Stimulated activated CD8-positive, alpha-beta memory T cell treated with anti-CD3 and anti-CD28 coated beads, Interleukin-12 subunit alpha, Interleukin-12 subunit beta, amount 100 ng/mL, for 1 hour (primary cell): ENCODE results near the gene ITGB5.

Source experiments
- DNase-seq: peaks from one replicate; pipeline ENCODE4 v3.0.0-alpha.2; 2020; ENCODE audit warnings: low read depth

Gene ITGB5

DNA sequence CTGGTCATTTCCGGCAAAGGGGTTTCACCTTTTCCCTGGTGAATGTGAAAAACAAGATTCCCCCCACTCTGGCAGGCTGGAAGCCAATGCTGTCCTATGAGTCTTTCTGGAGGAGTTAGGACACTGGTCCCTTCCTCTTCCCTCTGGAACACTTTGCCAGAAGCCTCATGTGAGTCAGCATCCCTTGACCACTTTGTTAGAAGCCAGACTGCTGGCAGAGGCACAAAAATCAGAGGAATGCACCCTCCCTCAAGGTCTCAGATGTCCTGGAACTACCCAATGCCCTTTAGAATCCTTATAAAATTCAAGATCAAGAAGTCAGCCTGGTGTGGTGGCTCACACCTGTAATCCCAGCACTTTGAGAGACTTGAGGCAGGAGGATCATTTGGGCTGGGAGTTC is 26.6 kb downstream of the ITGB5 start:
- no peak for DNase-seq

GRCh38 chr3:124859025-124859424 is 28.1 kb downstream of the ITGB5 start:
- no peak for DNase-seq

DNA sequence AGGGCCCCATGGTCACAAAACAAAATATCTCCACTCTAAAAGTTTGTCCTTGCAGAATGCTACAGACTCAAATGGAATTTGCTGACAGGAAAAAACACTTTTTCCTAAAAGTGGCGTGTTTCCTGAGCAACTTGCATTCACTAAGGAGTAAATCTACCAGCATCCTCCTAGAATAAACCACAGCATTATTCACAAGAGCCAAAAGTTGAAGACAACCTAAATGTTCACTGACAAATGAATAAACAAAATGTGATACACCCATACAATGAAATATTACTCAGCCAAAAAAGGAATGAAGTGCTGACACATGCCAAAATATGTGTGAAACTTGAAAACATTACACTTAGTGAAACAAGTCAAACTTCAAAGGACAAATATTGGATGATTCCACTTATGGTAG is 28.9 kb downstream of the ITGB5 start:
- no peak for DNase-seq

DNA sequence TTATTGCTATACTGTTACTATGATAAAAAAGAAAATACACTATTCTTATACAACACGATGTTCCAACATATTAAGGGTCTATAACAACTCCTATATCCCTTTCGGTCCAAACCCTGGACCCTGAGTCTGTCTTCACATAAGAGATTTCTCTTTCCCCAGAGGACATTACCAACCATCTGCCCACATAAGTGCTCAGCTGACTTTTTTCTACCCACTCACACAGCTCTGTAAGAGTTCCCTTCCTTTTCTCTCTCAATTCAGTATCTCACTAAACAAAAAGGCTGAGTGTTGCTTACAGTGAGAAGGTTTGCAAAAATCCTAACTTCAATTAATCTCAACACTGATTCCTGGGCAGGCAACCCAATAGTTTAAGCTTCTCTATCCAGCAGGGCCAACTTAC is 30.5 kb downstream of the ITGB5 start:
- DNase-seq, result no peak

DNA sequence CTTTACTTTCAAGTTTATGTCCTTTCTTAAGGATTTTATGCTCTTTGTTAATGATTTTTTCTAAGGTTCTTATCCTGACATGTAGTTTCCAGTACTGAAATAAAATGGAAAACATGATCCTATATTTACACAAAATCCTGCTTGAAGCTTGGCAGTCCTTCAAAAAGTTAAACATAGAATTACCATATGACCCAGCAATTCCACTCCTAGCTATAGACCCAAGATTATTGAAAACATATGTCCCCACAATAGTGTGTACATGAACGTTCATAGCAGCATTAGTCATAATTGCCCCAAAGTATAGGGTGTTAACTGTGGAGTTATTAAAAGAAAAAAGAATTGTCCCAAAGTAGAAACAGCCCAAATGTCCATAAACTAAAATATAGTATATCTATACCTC is 33.2 kb downstream of the ITGB5 start:
- DNase-seq, result no peak

DNA sequence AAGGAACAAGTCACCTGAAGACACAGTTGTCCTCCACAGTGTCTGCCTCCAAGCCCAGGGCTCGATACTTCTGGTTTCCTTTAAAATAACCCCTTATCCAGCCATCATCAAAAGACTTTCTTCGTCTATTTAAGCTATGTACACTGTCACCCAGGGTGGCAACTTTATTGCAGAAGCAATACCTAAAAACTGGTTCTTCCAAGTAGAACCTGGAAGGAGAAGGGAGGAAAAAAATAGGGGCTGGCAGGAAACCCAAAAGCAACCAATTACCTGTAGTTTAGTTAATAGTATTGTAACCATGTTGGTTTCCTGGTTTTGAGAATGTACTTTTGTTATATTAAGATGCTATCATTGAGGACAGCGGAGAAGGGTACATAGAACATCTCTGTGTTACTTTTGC is 33.7 kb downstream of the ITGB5 start:
- no peak for DNase-seq

- no peak for DNase-seq
Observed at GRCh38 chr3:124851905-124852304, 35.3 kb downstream of the ITGB5 start.

GRCh38 chr3:124851136-124851535 is 36.0 kb downstream of the ITGB5 start:
- DNase-seq, result no peak

DNA sequence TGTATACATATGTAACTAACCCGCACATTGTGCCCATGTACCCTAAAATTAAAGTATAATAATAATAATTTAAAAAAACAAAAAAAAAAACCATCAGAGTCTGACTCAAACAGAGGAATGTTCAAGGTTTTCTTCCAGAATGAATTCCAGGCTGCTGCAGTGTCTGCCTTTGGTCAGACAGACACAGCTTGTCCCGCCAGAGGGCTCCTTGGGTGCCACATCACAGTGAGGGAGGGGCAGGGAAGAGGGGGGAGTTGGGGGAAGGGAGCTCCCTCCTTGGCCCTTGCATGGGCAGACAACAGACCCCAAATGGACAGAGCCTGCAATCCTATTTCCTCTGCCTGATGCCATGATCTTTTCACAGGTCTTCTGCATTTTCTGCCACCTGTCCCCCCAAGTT is 36.5 kb downstream of the ITGB5 start:
- DNase-seq, result no peak

- no peak for DNase-seq
Observed at GRCh38 chr3:124850212-124850611, 37.0 kb downstream of the ITGB5 start.

DNA sequence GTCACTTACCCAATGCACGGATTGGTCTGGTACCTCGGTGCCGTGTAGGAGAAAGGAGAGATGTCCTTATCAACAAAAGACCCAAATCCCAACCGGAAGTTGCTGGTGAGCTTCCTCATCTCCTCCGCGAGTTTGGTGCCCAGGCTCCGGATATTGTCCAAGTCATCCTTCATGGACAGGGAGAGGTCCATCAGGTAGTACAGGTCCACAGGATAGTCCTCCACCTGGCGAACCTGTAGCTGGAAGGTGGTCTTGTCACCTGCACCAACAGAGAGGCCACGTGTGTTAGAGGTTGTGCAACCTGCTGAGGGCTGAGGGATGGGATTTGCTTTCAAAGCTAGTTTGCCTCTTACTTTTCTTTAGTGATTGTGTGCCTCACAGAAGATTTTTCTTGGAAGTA is 38.9 kb downstream of the ITGB5 start:
- DNase-seq, result no peak

- no peak for DNase-seq
Observed at GRCh38 chr3:124847863-124848262, 39.3 kb downstream of the ITGB5 start.

- no peak for DNase-seq
Observed at GRCh38 chr3:124847051-124847450, 40.1 kb downstream of the ITGB5 start.

- DNase-seq, result no peak
Observed at GRCh38 chr3:124846189-124846588, 41.0 kb downstream of the ITGB5 start.

GRCh38 chr3:124845406-124845805 is 41.8 kb downstream of the ITGB5 start:
- DNase-seq, result no peak

DNA sequence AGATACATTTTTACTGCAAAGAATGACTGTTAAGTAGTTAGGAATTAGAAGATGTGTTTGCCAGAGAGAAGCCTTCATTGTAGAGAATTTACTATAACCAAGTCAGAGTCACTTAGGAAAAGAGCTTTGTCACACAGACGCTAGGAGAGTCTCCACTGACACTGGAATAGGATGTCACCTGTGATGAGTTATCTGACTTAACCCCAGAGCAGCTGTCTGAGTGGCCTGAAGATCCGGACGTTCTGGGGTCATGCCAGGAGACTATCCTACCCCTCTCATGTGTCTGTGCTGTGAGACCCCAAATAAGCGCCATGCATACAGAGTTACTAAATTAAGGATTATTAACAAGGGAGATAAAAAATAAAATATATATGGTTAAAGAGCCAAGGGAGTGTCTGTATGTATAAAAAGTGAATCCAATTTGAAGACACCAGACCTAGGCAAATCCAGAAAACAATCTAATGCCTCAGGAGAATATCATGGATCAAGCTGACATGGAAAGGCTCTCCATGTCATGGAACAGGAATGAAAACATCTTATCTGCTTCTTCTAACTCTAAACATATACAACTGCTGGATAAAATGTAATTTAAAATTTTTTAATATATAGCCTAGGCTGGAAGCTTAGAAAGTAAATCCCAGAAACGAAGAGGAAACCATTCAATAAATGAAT is 43.5 kb downstream of the ITGB5 start:
- DNase-seq, result no peak

DNA sequence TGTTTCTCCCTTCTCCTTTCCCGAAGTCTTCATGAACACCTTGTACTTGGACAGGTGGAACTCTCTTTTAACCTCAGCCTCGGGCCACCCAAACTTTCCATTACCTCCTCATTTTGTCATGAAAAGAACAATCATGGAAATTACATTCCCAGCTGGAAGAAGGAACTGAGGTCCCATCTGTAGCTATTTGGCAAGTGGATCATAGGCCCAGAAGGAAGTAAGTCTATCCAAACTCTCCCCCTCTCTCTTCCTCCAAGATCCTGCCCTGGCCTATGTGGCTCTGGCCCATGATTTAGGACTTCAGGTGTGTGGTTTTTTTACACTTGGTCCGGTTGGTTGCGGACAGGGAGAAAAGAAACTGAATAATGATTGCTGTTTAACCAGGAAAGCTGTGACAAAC is 44.1 kb downstream of the ITGB5 start:
- no peak for DNase-seq

DNA sequence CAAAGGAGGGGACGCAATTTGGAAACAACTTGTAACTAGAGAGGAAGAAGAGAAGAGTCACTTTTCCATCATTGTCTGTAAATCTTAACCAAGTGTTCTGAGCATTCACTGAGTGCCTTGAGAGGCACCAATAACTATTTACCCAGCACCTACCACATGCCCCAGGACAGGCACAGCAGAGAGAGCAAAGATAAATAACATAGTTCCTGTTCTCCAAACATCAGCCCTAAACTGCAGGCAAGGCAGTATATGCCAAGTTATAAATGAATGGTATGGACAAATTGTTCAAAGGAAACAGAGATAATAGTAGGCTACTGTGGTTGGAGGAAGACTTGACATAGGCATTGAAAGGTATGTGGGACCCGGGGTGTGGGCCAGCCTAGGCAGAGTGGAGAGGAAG is 45.6 kb downstream of the ITGB5 start:
- no peak for DNase-seq

- DNase-seq, result no peak
Observed at GRCh38 chr3:124840331-124840730, 46.8 kb downstream of the ITGB5 start.

DNA sequence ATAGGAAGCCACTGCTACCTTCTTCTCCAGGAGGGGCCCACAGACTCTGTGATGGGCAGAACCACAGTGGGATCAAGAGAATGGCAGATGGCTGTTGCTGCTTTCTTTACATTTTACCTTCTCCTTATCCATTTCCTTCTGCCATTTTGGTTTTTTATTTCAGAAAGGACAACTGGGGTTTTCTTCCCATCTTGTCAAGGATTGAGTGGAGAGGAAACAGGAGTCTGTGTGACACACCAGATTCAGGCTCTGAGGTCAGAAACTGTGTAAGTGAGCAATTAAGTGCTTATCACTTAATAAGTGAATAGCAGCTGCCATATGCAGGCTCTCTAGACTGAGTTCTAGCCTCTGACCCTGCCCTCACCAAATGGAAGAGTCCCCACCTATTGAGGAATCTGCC is 47.3 kb downstream of the ITGB5 start:
- DNase-seq, result no peak

GRCh38 chr3:124838963-124839362 is 48.2 kb downstream of the ITGB5 start:
- DNase-seq, result no peak

DNA sequence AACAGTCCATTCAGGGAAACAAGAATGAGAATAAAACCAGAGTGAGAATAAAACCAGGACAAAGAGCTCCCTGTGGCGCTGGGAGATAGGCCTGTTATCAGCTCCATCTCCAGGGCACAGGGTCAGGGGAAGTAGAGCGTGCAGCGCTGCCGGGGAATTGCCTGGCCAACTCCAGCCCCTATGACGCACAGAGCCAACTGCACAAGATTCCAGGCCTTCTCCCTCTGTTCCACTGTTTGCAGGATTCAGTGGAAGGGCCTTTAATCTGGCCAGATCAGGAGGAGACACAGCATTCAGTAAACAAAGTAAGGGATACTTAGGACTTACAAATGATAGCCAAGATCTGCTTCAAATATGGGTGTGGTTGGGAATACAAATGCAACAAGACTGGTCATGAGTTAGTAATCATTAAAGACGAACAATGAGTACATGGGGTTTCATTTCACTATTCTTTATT is 49.4 kb downstream of the ITGB5 start:
- no peak for DNase-seq

GRCh38 chr3:124837065-124837464 is 50.1 kb downstream of the ITGB5 start:
- no peak for DNase-seq

GRCh38 chr3:124836448-124836847 is 50.7 kb downstream of the ITGB5 start:
- DNase-seq, result no peak
